Measurements from ENCODE around the gene AGAP3.

The AGAP3 gene

GRCh38 chr7:151057989-151058780 is 28.1 kb upstream of the AGAP3 start:
- peak; percentile 93 for DNase-seq (ENCODE audit: low read depth)

DNA sequence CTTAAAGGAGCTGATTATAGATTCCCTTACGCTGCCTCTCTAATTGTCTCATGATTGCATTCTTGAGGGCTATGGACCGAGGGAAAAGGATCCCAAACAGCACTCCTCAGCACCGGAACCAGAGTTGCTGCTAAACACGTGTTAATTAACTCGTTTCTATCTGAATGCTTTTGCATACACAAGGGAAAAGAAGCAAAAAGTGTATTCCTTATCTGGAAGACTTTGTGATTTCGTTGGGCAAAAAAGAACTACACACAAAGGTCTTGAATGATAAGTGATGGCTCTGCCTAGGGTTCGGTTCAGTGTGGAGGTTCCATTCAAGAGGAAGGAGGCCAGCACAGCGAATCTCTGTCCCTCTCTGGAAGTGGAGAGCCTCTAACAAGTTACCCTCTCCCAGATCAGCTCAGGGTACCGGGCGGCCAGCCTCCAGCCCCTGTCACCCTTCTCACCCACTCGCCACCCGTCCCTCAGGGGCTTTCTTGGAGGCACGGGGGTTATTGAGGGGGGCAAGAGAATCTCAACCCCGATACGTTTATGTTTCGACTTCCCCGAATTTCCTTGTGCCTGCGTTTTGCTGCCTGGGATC is 27.4 kb upstream of the AGAP3 start:
- DNase-seq (ENCODE audit: low read depth), result no peak

DNA sequence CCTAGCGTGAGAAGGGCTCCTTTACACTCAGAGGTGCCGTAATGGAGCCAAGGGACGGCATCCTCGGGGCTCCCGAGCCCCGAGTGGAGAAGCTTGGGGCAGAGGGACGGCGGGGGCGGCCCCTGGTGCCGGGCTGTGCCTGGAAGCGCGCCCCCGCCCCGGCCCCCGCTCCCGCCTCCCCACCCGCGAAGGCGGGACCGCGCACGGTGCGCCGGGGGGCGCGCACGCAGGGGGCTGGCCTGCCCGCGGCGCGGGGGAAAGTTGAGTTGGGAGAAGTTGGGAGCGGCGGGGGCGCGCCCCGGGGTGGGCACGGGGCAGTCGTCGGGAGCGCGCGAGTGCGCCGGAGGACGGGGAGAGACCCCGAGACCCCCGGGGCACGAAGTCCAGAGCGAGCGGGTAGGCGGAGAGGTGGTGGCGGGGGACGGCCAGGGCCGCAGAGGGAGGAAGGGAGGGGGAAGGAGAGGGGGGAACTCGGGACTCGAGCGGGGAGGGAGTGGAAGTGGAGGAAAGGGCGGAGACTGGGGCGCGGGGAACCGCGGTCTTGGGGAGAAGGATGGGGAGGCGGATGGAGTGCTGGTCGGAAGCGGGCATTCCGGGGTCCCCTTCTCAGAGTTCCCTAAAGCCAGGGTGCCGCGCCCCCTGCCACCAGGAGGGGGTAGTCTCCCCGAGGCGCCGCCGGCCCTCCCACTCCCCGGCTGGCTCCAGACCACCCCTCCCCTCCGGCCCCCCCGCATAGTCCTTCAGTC is 26.7 kb upstream of the AGAP3 start, which contains the start of gene SLC4A2:
TSS of gene SLC4A2 (plus strand) at position 223 of the 746 bp plus-strand sequence. CDS start 2,399 bp downstream, outside the sequence.
- peak; percentile 61 for DNase-seq (ENCODE audit: low read depth)

DNA sequence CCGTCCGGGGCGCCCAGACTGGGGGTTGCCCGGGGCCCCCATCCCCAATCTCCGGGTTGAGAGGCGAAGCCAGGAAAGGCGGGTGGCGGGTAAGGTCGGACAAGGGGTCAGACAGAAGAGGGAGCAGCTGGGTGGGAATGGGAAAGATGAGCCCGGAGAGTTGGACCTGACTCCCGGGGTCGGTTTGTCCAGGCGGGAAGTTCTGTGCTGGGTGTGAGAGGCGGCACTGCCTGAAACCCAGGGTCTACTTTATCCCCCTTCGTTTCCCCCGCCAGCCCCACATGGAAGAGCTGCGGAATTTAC is 26.2 kb upstream of the AGAP3 start:
- DNase-seq (ENCODE audit: low read depth), result no peak

GRCh38 chr7:151060416-151061212 is 25.7 kb upstream of the AGAP3 start:
- DNase-seq (ENCODE audit: low read depth), result no peak

DNA sequence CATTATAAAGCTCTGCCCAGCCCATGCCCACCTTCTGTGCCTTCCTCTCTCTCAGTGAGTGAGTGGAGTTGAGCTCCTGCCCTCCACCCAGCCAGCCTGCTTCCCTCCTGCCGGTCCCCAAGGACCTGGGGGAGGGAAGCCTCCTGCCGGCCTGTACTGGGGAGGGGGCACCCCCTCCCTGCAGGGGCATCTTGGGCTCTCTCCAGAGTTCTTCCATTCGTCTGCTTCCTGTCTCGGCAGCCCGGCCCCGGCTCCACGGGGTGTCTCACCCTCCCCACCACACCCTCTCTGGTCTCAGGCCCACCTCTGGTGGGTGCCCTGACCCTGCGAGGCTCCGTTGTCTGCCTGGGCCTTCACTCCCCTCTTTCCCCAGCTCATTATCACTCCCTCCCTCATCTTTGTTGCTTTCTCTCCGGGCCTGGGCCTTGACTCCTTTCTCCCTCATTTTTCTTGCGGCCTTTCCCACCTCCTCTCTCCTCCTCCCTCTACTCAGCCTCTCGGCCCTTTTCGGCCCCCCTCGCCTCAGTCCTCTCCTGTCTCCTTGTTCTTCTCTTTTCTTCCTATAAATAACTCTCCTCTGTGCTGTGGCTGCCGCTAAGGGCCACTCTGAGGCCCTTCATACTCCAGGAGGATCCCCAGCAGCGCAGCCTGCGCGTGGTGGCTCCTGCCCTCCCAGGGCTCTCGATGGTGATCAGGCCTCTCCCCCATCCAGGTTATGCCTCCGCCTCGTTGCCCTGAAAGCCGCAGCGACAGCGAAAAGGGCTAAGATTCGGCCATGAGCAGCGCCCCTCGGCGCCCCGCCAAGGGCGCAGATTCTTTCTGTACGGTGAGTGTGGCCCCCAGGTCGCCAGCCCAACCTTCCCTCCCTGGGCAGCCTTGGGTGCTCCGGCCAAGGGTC is 24.8 kb upstream of the AGAP3 start:
- DNase-seq (ENCODE audit: low read depth), result no peak

- no peak for DNase-seq (ENCODE audit: low read depth)
Observed at GRCh38 chr7:151062111-151062398, 24.2 kb upstream of the AGAP3 start.

DNA sequence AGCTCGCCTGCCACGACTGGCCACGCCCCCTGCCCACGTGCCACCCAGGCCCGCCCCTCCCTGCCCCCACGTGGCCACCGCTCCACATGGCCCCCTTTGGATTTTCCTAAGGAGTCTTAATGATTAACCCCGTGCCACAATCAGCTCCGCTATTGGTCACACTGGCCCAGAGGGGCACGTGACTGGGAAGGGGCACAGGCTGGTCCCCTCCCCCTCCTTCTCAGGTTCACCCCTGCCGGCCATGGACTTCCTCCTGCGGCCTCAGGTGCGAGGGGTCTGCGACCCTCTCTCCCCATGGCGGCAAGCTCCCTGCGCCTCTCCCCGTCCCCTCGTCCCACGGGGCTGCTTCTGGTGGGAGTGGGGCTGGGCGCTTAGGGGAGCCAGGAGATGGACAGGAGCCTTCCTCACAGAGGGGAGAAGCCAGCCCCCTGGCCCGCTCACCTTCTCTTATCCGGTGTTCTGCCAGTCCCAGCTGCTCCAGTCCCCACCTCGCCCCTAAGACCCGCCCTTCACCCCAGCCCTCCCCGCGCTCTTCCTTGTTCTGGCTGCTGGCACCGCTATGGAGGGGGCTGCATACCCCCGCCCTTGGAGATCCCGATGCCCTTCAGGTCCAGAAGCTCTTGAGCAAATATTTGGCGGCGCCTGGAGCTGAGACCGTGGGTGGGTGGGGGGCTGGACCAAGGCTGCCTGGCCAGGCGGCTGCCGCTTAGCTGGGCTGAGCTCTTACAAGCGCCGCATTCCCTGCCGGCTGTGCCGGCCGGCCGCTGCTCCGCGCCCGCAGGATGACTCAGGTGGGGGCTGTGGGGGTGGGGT is 23.7 kb upstream of the AGAP3 start:
- DNase-seq (ENCODE audit: low read depth), result no peak

- DNase-seq (ENCODE audit: low read depth), result no peak
Observed at GRCh38 chr7:151063212-151063561, 23.1 kb upstream of the AGAP3 start.

- no peak for DNase-seq (ENCODE audit: low read depth)
Observed at GRCh38 chr7:151064454-151064853, 21.8 kb upstream of the AGAP3 start.

GRCh38 chr7:151064993-151065392 is 21.3 kb upstream of the AGAP3 start:
- DNase-seq (ENCODE audit: low read depth), result no peak

DNA sequence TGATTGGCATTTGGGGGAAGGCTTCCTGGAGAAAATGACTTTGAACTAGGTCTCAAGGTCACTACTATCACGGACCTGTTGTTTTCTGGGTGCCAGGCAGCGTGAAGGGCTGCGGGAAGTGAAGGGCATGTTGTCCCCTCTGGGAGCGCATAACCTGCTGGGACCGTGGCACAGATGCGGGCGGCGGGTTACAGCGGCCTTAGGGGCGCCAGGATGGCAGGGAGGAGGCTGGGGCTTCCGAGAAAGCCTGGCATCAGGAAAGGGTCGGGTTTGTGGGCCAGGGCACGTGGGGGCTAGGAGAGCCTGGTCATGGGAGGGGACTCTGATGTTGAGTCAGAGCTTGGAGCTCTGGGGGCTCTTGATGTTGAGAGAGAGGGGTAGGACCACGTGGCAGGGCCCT is 20.8 kb upstream of the AGAP3 start:
- DNase-seq (ENCODE audit: low read depth), result no peak

DNA sequence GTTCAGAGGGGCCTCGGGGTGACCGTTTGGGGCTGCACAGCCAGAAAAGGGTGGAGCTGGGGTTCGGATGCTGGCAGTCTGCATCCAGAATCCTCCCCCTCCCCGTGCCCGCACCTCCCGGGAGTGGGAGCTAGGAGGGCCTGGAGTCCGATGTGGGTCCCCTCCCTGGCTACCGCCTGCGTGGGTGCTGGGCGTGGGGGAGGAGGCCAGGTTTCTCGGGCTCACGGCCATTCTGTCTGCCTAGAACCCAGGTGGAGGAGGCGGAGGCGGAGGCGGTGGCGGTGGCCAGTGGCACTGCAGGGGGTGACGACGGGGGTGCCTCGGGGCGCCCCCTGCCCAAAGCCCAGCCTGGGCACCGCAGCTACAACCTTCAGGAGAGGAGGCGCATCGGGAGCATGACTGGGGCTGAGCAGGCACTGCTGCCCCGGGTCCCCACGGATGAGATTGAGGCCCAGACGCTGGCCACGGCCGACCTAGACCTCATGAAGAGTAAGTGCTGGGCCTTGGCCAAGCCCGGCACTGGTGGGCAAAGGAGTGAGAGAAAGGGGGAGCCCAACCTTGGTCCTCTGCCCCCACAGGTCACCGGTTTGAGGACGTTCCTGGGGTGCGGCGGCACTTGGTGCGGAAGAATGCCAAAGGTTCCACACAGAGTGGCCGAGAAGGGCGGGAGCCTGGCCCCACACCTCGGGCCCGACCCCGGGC is 19.9 kb upstream of the AGAP3 start:
- no peak for DNase-seq (ENCODE audit: low read depth)

- no peak for DNase-seq (ENCODE audit: low read depth)
Observed at GRCh38 chr7:151068069-151068773, 18.1 kb upstream of the AGAP3 start.

- no peak for DNase-seq (ENCODE audit: low read depth)
Observed at GRCh38 chr7:151069841-151070573, 16.3 kb upstream of the AGAP3 start.

- no peak for DNase-seq (ENCODE audit: low read depth)
Observed at GRCh38 chr7:151070574-151070960, 15.7 kb upstream of the AGAP3 start.

DNA sequence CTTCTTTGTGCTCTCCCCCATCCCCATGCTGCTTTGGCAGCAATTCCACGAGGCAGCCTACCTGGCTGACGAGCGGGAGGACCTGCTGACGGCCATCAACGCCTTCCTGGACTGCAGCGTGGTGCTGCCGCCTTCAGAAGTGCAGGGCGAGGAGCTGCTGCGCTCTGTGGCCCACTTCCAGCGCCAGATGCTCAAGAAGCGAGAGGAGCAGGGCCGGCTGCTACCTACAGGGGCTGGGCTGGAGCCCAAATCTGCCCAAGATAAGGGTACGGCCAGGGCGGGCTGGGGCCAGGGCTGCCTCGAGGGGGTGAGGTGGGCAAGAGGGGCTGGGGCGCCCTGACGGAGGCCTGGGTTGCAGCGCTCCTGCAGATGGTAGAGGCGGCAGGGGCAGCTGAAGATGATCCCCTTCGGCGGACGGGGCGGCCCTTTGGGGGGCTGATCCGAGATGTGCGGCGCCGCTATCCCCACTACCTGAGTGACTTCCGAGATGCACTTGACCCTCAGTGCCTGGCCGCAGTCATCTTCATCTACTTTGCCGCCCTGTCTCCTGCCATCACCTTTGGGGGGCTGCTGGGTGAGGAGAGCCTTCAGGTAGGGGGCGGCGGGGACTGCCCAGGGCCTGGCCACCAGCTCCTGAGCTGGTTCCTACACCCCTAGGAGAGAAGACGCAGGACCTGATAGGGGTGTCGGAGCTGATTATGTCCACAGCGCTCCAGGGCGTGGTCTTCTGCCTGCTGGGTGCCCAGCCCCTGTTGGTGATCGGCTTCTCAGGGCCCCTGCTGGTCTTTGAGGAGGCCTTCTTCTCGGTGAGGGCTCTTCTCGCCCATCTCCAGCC is 15.0 kb upstream of the AGAP3 start:
- no peak for DNase-seq (ENCODE audit: low read depth)

- DNase-seq (ENCODE audit: low read depth), result no peak
Observed at GRCh38 chr7:151073990-151074389, 12.3 kb upstream of the AGAP3 start.

All from stimulated activated CD8-positive, alpha-beta memory T cell treated with anti-CD3 and anti-CD28 coated beads, Interleukin-4, amount 100 ng/mL, for 24 hours (primary cell).